Measurements from ENCODE around the gene GATA5. TPM values are rescaled to one million over a fixed set of nuclear protein-coding genes. Genes with fewer than 3 reads are reported as not detected.

Gene GATA5
- total RNA-seq = not detected

GRCh38 chr20:62475772-62476055 is at the start of gene GATA5:
Gene GATA5, minus strand, starts transcription at chr20:62475995. Its CDS starts 474 bp downstream, at chr20:62475521.

GRCh38 chr20:62427172-62428001 is 48.4 kb downstream of the GATA5 start, which contains the start of gene RBBP8NL:
Gene RBBP8NL, minus strand, starts transcription at chr20:62427539. Its CDS starts 7,892 bp downstream, at chr20:62419647.

Other genes starting within 250 kb of the GATA5 start
- 53.9 TPM for gene OSBPL2, start 237.5 kb downstream of the GATA5 start, total RNA-seq
- gene ADRM1, start 173.0 kb downstream of the GATA5 start, total RNA-seq = 47.6 TPM
- gene LAMA5, start 108.7 kb downstream of the GATA5 start, total RNA-seq = 88.6 TPM
- 525 TPM for gene RPS21, start 88.9 kb downstream of the GATA5 start, total RNA-seq
- 7.4 TPM for gene CABLES2, start 68.7 kb downstream of the GATA5 start, total RNA-seq
- gene RBBP8NL, start 48.5 kb downstream of the GATA5 start, total RNA-seq = 0.27 TPM
- 8.0 TPM for gene SLCO4A1, start 166.5 kb upstream of the GATA5 start, total RNA-seq
- gene NTSR1, start 232.8 kb upstream of the GATA5 start, total RNA-seq = 0.33 TPM

Data from camera-type eye (tissue), 1 donor.